ENCODE measurements around the gene CA12. TPM values are rescaled to one million over a fixed set of nuclear protein-coding genes. Genes with fewer than 3 reads are reported as not detected.

CA12 gene
- total and polyA plus RNA-seq, 5 experiments from 2014 or later = not detected

GRCh38 chr15:63382966-63383710 is 1.5 kb upstream of the CA12 start:
- Mint-ChIP-seq H3K9me3 (peaks cover 0 to 3% (median 0%) of the 10 kb centered on the region in 9 donors), H3K4me3 (peak overlapping the region in 3 of 10 donors; percentile 17 to 66 (median 46)), H3K27ac (no peak overlapping the region), H3K4me1 (peaks cover 7 to 13% (median 11%) of the 10 kb centered on the region in 4 donors), H3K27me3 (peaks cover 27 to 81% (median 52%) of the 10 kb centered on the region in 5 donors), H3K36me3 (no peaks in the 10 kb centered on the region)
- POLR2A ChIA-PET = no interaction called here
- DNase-seq (no peak), ATAC-seq (no peak)

- H3K4me1 Mint-ChIP-seq = peaks cover 7 to 13% (median 11%) of the 10 kb centered on the region in 4 donors
- peaks cover 0 to 1% (median 0%) of the 10 kb centered on the region in 9 donors for H3K9me3 Mint-ChIP-seq
- no peak overlapping the region for H3K27ac Mint-ChIP-seq
- no peaks in the 10 kb centered on the region for H3K36me3 Mint-ChIP-seq
- peaks cover 28 to 83% (median 52%) of the 10 kb centered on the region in 5 donors for H3K27me3 Mint-ChIP-seq
- ATAC-seq (no peak), DNase-seq (no peak)
- POLR2A ChIA-PET = interaction anchor here (0.7 kb wide), 1 partner anchor 8 kb away, joined by 3 read pairs; no protein-coding TSS in a partner anchor
- peak overlapping the region in 9 of 10 donors; percentile 7 to 75 (median 66) for H3K4me3 Mint-ChIP-seq
Observed at GRCh38 chr15:63380808-63381282, 801 bp downstream of the CA12 start.

GRCh38 chr15:63380151-63380807 is 1.4 kb downstream of the CA12 start:
- POLR2A ChIA-PET = interaction anchor here (0.7 kb wide), 1 partner anchor 8 kb away, joined by 3 read pairs; no protein-coding TSS in a partner anchor

GRCh38 chr15:63379492-63380150 is 2.0 kb downstream of the CA12 start:
- POLR2A ChIA-PET = interaction anchor here (0.6 kb wide), 1 partner anchor 9 kb away, joined by 3 read pairs; no protein-coding TSS in a partner anchor
- Mint-ChIP-seq H3K27ac (no peak overlapping the region), H3K4me3 (no peak overlapping the region), H3K36me3 (no peaks in the 10 kb centered on the region), H3K27me3 (peaks cover 25 to 73% (median 49%) of the 10 kb centered on the region in 5 donors), H3K9me3 (no peaks in the 10 kb centered on the region), H3K4me1 (peaks cover 7 to 13% (median 11%) of the 10 kb centered on the region in 4 donors)
- DNase-seq (no peak), ATAC-seq (no peak)

More at GRCh38 chr15:63380151-63380807, 1.4 kb downstream of the CA12 start:
- Mint-ChIP-seq H3K4me1 (peaks cover 7 to 13% (median 11%) of the 10 kb centered on the region in 4 donors), H3K9me3 (no peaks in the 10 kb centered on the region), H3K4me3 (peak overlapping the region in 4 of 10 donors; percentile 9 to 63 (median 34)), H3K27me3 (peaks cover 27 to 80% (median 52%) of the 10 kb centered on the region in 5 donors), H3K36me3 (no peaks in the 10 kb centered on the region), H3K27ac (no peak overlapping the region)
- ATAC-seq = no peak
- no peak for DNase-seq

GRCh38 chr15:63378946-63379345 is 2.7 kb downstream of the CA12 start:
- no peak for ATAC-seq
- Mint-ChIP-seq H3K9me3 (no peaks in the 10 kb centered on the region), H3K36me3 (no peaks in the 10 kb centered on the region), H3K4me3 (no peak overlapping the region), H3K4me1 (peaks cover 7 to 13% (median 11%) of the 10 kb centered on the region in 4 donors), H3K27ac (no peak overlapping the region), H3K27me3 (peaks cover 22 to 66% (median 43%) of the 10 kb centered on the region in 5 donors)
- DNase-seq = no peak
- POLR2A ChIA-PET = no interaction called here

GRCh38 chr15:63374686-63375520 is 6.7 kb downstream of the CA12 start:
- Mint-ChIP-seq H3K4me1 (no peaks in the 10 kb centered on the region), H3K27ac (no peak overlapping the region), H3K36me3 (no peaks in the 10 kb centered on the region), H3K9me3 (no peaks in the 10 kb centered on the region), H3K27me3 (peaks cover 6 to 27% (median 18%) of the 10 kb centered on the region in 5 donors), H3K4me3 (no peak overlapping the region)
- DNase-seq (no peak), ATAC-seq (no peak)
- POLR2A ChIA-PET = no interaction called here

- H3K4me3 Mint-ChIP-seq = no peak overlapping the region
- ATAC-seq (no peak), DNase-seq (no peak)
- H3K9me3 Mint-ChIP-seq = no peaks in the 10 kb centered on the region
- H3K27me3 Mint-ChIP-seq = peaks cover 6 to 18% (median 12%) of the 10 kb centered on the region in 5 donors
- H3K4me1 Mint-ChIP-seq = no peaks in the 10 kb centered on the region
- peak overlapping the region in 1 of 10 donors; percentile 7 for H3K27ac Mint-ChIP-seq
- POLR2A ChIA-PET = no interaction called here
- no peaks in the 10 kb centered on the region for H3K36me3 Mint-ChIP-seq
Observed at GRCh38 chr15:63373866-63374548, 7.6 kb downstream of the CA12 start.

GRCh38 chr15:63373330-63373729 is 8.3 kb downstream of the CA12 start:
- DNase-seq (no peak), ATAC-seq (no peak)
- Mint-ChIP-seq H3K9me3 (no peaks in the 10 kb centered on the region), H3K36me3 (no peaks in the 10 kb centered on the region), H3K4me3 (no peak overlapping the region), H3K27me3 (peaks cover 4 to 11% (median 7%) of the 10 kb centered on the region in 5 donors), H3K27ac (no peak overlapping the region), H3K4me1 (no peaks in the 10 kb centered on the region)
- POLR2A ChIA-PET = no interaction called here

GRCh38 chr15:63372753-63373152 is 8.9 kb downstream of the CA12 start:
- peaks cover 4 to 7% (median 6%) of the 10 kb centered on the region in 5 donors for H3K27me3 Mint-ChIP-seq
- DNase-seq (no peak), ATAC-seq (no peak)
- no peak overlapping the region for H3K27ac Mint-ChIP-seq
- H3K9me3 Mint-ChIP-seq = no peaks in the 10 kb centered on the region
- no peak overlapping the region for H3K4me3 Mint-ChIP-seq
- POLR2A ChIA-PET = interaction anchor here (0.5 kb wide), 1 partner anchor 8 kb away, joined by 3 read pairs; no protein-coding TSS in a partner anchor
- H3K36me3 Mint-ChIP-seq = no peaks in the 10 kb centered on the region
- no peaks in the 10 kb centered on the region for H3K4me1 Mint-ChIP-seq

GRCh38 chr15:63372018-63372705 is 9.5 kb downstream of the CA12 start:
- Mint-ChIP-seq H3K4me1 (no peaks in the 10 kb centered on the region), H3K9me3 (no peaks in the 10 kb centered on the region), H3K27ac (peak overlapping the region in 1 of 10 donors; percentile 47), H3K27me3 (peaks cover under 1 to 7% (median 3%) of the 10 kb centered on the region in 5 donors), H3K4me3 (no peak overlapping the region), H3K36me3 (no peaks in the 10 kb centered on the region)
- DNase-seq = no peak
- ATAC-seq = no peak
- POLR2A ChIA-PET = interaction anchor here (0.5 kb wide), 1 partner anchor 8 kb away, joined by 3 read pairs; no protein-coding TSS in a partner anchor
